GM12878 (cell line): ENCODE data around the gene NUP205. TPM values are rescaled to one million over a fixed set of nuclear protein-coding genes. Genes with fewer than 3 reads are reported as not detected.

ENCODE experiments used
- ATAC-seq: fragments of 200-7000 bp; cut with Tn5 transposase; 3 replicates; pipeline ENCODE4 v1.9.1; 2020; ENCODE audit warnings: mild to moderate bottlenecking, moderate library complexity
- BruUV-seq: library from RNA; stranded (reverse); fragments of 400-500 nt; replicated peaks from 2 replicates; lab custom pipeline; 2021; lab: Mats Ljungman, UMichigan
- CTCF ChIA-PET: fragments of 300-600 bp; sonication (Branson Sonifier 250); formaldehyde crosslinking; extraction: SDS; loops from one replicate; lab custom pipeline; 2021; ENCODE audit warnings: inconsistent platforms; lab: Yijun Ruan, JAX
- POLR2A ChIA-PET: fragments of 350-600 bp; formaldehyde crosslinking; extraction: SDS; loops from one replicate; lab custom pipeline; 2021; ENCODE audit warnings: inconsistent platforms; lab: Charles Lee
- RAD21 ChIA-PET: fragments of 300-600 bp; sonication (Branson Sonifier 250); formaldehyde crosslinking; loops from one replicate; lab custom pipeline; 2023; ENCODE audit warnings: antibody characterized with exemption; ENCODE audit not compliant: unreplicated experiment; lab: Charles Lee
- SMC1A ChIA-PET: fragments of 300-600 bp; sonication (Branson Sonifier 250); formaldehyde crosslinking; loops from one replicate; lab custom pipeline; 2023; ENCODE audit not compliant: unreplicated experiment, uncharacterized antibody; lab: Charles Lee
- DNase-seq: peaks from one replicate; pipeline ENCODE4 v3.0.0-alpha.2; 2011; ENCODE audit warnings: low read depth, low spot score
- FAIRE-seq: peaks from 3 replicates; lab custom pipeline; 2011; peaks lifted over from hg19 to GRCh38; lab: Jason Lieb, UNC
- H2AFZ ChIP-seq: 2 replicates; pipeline ENCODE4 v1.6.0; 2011; ENCODE audit warnings: low read depth, low read length, control low read depth; ENCODE audit not compliant: control insufficient read depth
- H3K27ac ChIP-seq: 2 replicates; pipeline ENCODE4 v1.5.1; 2011; ENCODE audit warnings: control low read depth; ENCODE audit not compliant: control insufficient read depth, insufficient read depth
- H3K27me3 ChIP-seq, 2 experiments: replicated peaks in 1 of 2; 2 replicates each; pipeline versions ENCODE4 v1.6.0 to v1.6.1; 2011; ENCODE audit warnings: low read length in 1 of 2; ENCODE audit not compliant: control insufficient read depth in 2 of 2, insufficient read depth in 2 of 2
- H3K36me3 ChIP-seq, 2 experiments: 2 replicates each; pipeline ENCODE4 v1.5.1; 2011; ENCODE audit warnings: low read length in 1 of 2; ENCODE audit not compliant: control insufficient read depth in 2 of 2, insufficient read depth in 2 of 2
- H3K4me1 ChIP-seq: 2 replicates; pipeline ENCODE4 v1.6.1; 2011; ENCODE audit warnings: mild to moderate bottlenecking, low read length, moderate library complexity, mixed read lengths; ENCODE audit not compliant: control insufficient read depth, insufficient read depth
- H3K4me2 ChIP-seq: 2 replicates; pipeline ENCODE4 v1.6.0; 2011; ENCODE audit warnings: control low read depth; ENCODE audit not compliant: control insufficient read depth, insufficient read depth
- H3K4me3 ChIP-seq: fragments of 200-600 bp; sonication (generic); 2 replicates; pipeline ENCODE4 v1.5.1; 2016
- H3K79me2 ChIP-seq: 2 replicates; pipeline ENCODE4 v1.6.0; 2011; ENCODE audit warnings: low read length; ENCODE audit not compliant: control insufficient read depth, insufficient read depth
- H3K9ac ChIP-seq: 2 replicates; pipeline ENCODE4 v1.8.0; 2011; ENCODE audit warnings: low read length, control low read depth, mixed read lengths; ENCODE audit not compliant: control insufficient read depth, insufficient read depth
- H3K9me3 ChIP-seq: replicated peaks from 3 replicates; pipeline ENCODE4 v1.5.1; 2011; ENCODE audit warnings: mild to moderate bottlenecking, low read length; ENCODE audit not compliant: control insufficient read depth, insufficient read depth
- H4K20me1 ChIP-seq: 2 replicates; pipeline ENCODE4 v1.6.0; 2011; ENCODE audit not compliant: control insufficient read depth, insufficient read depth
- BCL11A ChIP-seq: IDR thresholded peaks from 2 replicates; pipeline ENCODE4 v1.6.1; 2011; ENCODE audit warnings: low read depth, low read length
- BCLAF1 ChIP-seq: fragments of 450-650 bp; IDR thresholded peaks from 2 replicates; pipeline ENCODE4 v1.6.1; 2017; ENCODE audit warnings: antibody characterized with exemption, mild to moderate bottlenecking, moderate library complexity
- BHLHE40 ChIP-seq, 2 experiments: fragments of 450-650 bp in 1 of 2; IDR thresholded peaks; 2 replicates each; pipeline ENCODE4 v1.6.1; 2011 to 2017; ENCODE audit warnings: low read depth in 2 of 2, borderline replicate concordance in 1 of 2, improper control_type of control experiment in 1 of 2, low read length in 1 of 2, mild to moderate bottlenecking in 1 of 2
- KDM1A ChIP-seq: fragments of 200-600 bp; sonication (generic); IDR thresholded peaks from 2 replicates; pipeline ENCODE4 v1.6.1; 2016; ENCODE audit warnings: borderline replicate concordance
- MTA2 ChIP-seq: fragments of 450-650 bp; IDR thresholded peaks from 2 replicates; pipeline ENCODE4 v1.6.1; 2016; ENCODE audit warnings: low read depth, mild to moderate bottlenecking, moderate library complexity
- RELB ChIP-seq: fragments of 450-650 bp; IDR thresholded peaks from 2 replicates; pipeline ENCODE4 v1.6.1; 2017; ENCODE audit warnings: low read depth, mild to moderate bottlenecking, moderate library complexity
- SMAD1 ChIP-seq: fragments of 450-650 bp; IDR thresholded peaks from 2 replicates; pipeline ENCODE4 v1.6.1; 2018; ENCODE audit warnings: mild to moderate bottlenecking, low read depth; ENCODE audit not compliant: partially characterized antibody
- WGBS: methylation state at CpG from one replicate; pipeline ENCODE4 v1.1.6; 2016; ENCODE audit warnings: low lambda C conversion rate; ENCODE audit not compliant: insufficient replicate concordance, insufficient coverage; ENCODE audit errors: missing lambda C conversion rate; 5-methylcytosine and 5-hydroxymethylcytosine counted together
- in situ Hi-C: fragments of 300-500 bp; cut with MboI; formaldehyde crosslinking; loops from 9 replicates; pipeline ENCODE4 v1.14.3; 2018; ENCODE audit warnings: mixed read lengths
- intact Hi-C: fragments of 100-400 bp; cut with micrococcal nuclease; formaldehyde crosslinking; loops from one replicate; pipeline ENCODE4 v1.14.2; 2022; ENCODE audit not compliant: unreplicated experiment
- polyA plus RNA-seq, 11 experiments: library from polyadenylated mRNA; depleted of rRNA in 4 of 11; unstranded in 6 of 11; stranded (reverse) in 5 of 11; fragments of >200 nt; fragmentation: Nextera tagmentation in 4 of 11; fragmentation: Illumina TruSeq in 1 of 11; extraction: Ambion mirVana in 4 of 11; extraction: Trizol in 1 of 11; gene quantifications; 1 replicate in 1 of 11; 2 replicates in 10 of 11; pipeline versions ENCODE4 v1.2.1 to v1.2.3, GENCODE V29; 2011 to 2016; ENCODE audit warnings: inconsistent platforms in 2 of 11, missing spikeins in 2 of 11, low read depth in 1 of 11
- total RNA-seq, 4 experiments: library from RNA; depleted of rRNA in 3 of 4; stranded (reverse); fragments of >200 nt in 3 of 4; fragmentation: Illumina TruSeq in 1 of 4; extraction: Trizol in 1 of 4; gene quantifications; 2 replicates each; pipeline versions ENCODE4 v1.2.1 to v1.2.3, GENCODE V29; 2013 to 2021

NUP205 gene
- total and polyA plus RNA-seq, 10 of the 15 experiments (the other 5 are each of a cell fraction or from before 2014, with no cell fraction given): 41.4 to 110 (median 85.9) TPM

GRCh38 chr7:135536150-135536549 lies 21.6 kb upstream of the NUP205 start:
- in situ Hi-C loops (no loop called here), intact Hi-C loops (no loop called here)
- H3K9ac ChIP-seq: no peak overlapping the region
- ChIA-PET SMC1A (interaction anchor here (1.3 kb wide), 1 partner anchor 13 kb away, joined by 3 read pairs; no protein-coding TSS in a partner anchor), CTCF (interaction anchor here (1.0 kb wide), 1 partner anchor 25 kb away, joined by 3 read pairs; no protein-coding TSS in a partner anchor), RAD21 (no interaction called here), POLR2A (interaction anchor here (0.6 kb wide), 1 partner anchor 30 kb away, joined by 6 read pairs; no protein-coding TSS in a partner anchor)
- no peak overlapping the region for H3K4me3 ChIP-seq
- FAIRE-seq (no peak), ATAC-seq (no peak), DNase-seq (no peak)
- BruUV-seq: no TSS peak
- no peaks in the 10 kb centered on the region for H4K20me1 ChIP-seq
- H3K27ac ChIP-seq: no peak overlapping the region
- TF ChIP-seq BCLAF1: no peak
- no peak for TF ChIP-seq RELB
- TF ChIP-seq MTA2: no peak
- no peak for TF ChIP-seq KDM1A
- no peak for TF ChIP-seq BHLHE40 (IDR thresholded peaks at IDR 0.05; ENCODE audit: borderline replicate concordance in 1 of 2, low read depth in 2 of 2, low read length in 1 of 2)
- TF ChIP-seq SMAD1: no peak
- TF ChIP-seq BCL11A: no peak
- no peak overlapping the region for H3K4me2 ChIP-seq
- no peaks in the 10 kb centered on the region for H3K9me3 ChIP-seq
- H2AFZ ChIP-seq: no peak overlapping the region
- no peaks in the 10 kb centered on the region for H3K4me1 ChIP-seq
- 59% methylated on average over 7 of the region's 7 CpGs for WGBS
- H3K27me3 ChIP-seq: no peaks in the 10 kb centered on the region
- H3K36me3 ChIP-seq: no peaks in the 10 kb centered on the region
- no peaks in the 10 kb centered on the region for H3K79me2 ChIP-seq
